SU-DHL-6 (cell line): ENCODE results near the gene RBFOX1.

ENCODE experiments used
- H2AFZ ChIP-seq: fragments of 200-600 bp; sonication (generic); 2 replicates; pipeline ENCODE4 v1.6.1; 2014; ENCODE audit warnings: low read depth, mild to moderate bottlenecking, moderate library complexity, mixed read lengths, antibody characterized with exemption, low read length; ENCODE audit not compliant: severe bottlenecking
- H3F3A ChIP-seq: fragments of 200-600 bp; shearing (Covaris generic); 2 replicates; pipeline ENCODE4 v1.6.0; 2016; ENCODE audit warnings: antibody characterized with exemption, mild to moderate bottlenecking; ENCODE audit not compliant: insufficient read depth
- H3K27ac ChIP-seq: fragments of 200-600 bp; sonication (generic); 2 replicates; pipeline ENCODE4 v1.5.1; 2016; ENCODE audit warnings: low read depth, mild to moderate bottlenecking, low read length, moderate library complexity, mixed read lengths
- H3K27me3 ChIP-seq: fragments of 200-600 bp; sonication (generic), shearing (Covaris generic); 2 replicates; pipeline ENCODE4 v1.6.0; 2014; ENCODE audit warnings: mild to moderate bottlenecking, low read length
- H3K36me3 ChIP-seq: fragments of 200-600 bp; sonication (generic); 2 replicates; pipeline ENCODE4 v1.6.1; 2014; ENCODE audit warnings: mild to moderate bottlenecking, low read length, mixed read lengths
- H3K4me2 ChIP-seq: fragments of 300-600, 200-600 bp; shearing (Covaris generic), sonication (generic); 2 replicates; pipeline ENCODE4 v1.6.0; 2014; ENCODE audit warnings: low read length, low read depth, mild to moderate bottlenecking; ENCODE audit not compliant: poor library complexity, severe bottlenecking
- H3K4me3 ChIP-seq: fragments of 200-600 bp; sonication (generic); 2 replicates; pipeline ENCODE4 v1.5.1; 2014; ENCODE audit warnings: antibody characterized with exemption, low read length, mild to moderate bottlenecking, mixed read lengths; ENCODE audit not compliant: insufficient read depth, poor library complexity, severe bottlenecking
- H3K79me2 ChIP-seq: fragments of 200-600 bp; sonication (generic); 2 replicates; pipeline ENCODE4 v1.6.1; 2014; ENCODE audit warnings: mild to moderate bottlenecking, low read length, moderate library complexity; ENCODE audit not compliant: insufficient read depth
- H3K9ac ChIP-seq: fragments of 200-600 bp; sonication (generic); 2 replicates; pipeline ENCODE4 v1.7.0; 2014; ENCODE audit warnings: mild to moderate bottlenecking, low read length
- H3K9me2 ChIP-seq: fragments of 200-600 bp; sonication (generic); replicated peaks from 2 replicates; pipeline ENCODE4 v1.6.1; 2014; ENCODE audit warnings: low read length; ENCODE audit not compliant: insufficient read depth
- H3K9me3 ChIP-seq: fragments of 200-600 bp; sonication (generic); 2 replicates; pipeline ENCODE4 v1.6.1; 2014; ENCODE audit warnings: low read length, mixed read lengths; ENCODE audit not compliant: insufficient read depth
- H4K20me1 ChIP-seq: fragments of 200-600 bp; sonication (generic); 2 replicates; pipeline ENCODE4 v1.6.1; 2014; ENCODE audit warnings: low read depth, mild to moderate bottlenecking, antibody characterized with exemption, low read length, moderate library complexity, mixed read lengths
- CTCF ChIP-seq: fragments of 200-600 bp; sonication (generic); IDR thresholded peaks from one replicate; pipeline ENCODE4 v1.5.1; 2017; ENCODE audit warnings: antibody characterized with exemption, mild to moderate bottlenecking, low read length, moderate library complexity; ENCODE audit not compliant: insufficient read depth, poor library complexity, severe bottlenecking
- EZH2phosphoT487 ChIP-seq: fragments of 200-600 bp; sonication (generic), shearing (Covaris generic); conservative IDR thresholded peaks from 2 replicates; pipeline ENCODE4 v1.6.1; 2018; ENCODE audit warnings: mild to moderate bottlenecking, antibody characterized with exemption, low read length, moderate library complexity, mixed read lengths

RBFOX1 gene

DNA sequence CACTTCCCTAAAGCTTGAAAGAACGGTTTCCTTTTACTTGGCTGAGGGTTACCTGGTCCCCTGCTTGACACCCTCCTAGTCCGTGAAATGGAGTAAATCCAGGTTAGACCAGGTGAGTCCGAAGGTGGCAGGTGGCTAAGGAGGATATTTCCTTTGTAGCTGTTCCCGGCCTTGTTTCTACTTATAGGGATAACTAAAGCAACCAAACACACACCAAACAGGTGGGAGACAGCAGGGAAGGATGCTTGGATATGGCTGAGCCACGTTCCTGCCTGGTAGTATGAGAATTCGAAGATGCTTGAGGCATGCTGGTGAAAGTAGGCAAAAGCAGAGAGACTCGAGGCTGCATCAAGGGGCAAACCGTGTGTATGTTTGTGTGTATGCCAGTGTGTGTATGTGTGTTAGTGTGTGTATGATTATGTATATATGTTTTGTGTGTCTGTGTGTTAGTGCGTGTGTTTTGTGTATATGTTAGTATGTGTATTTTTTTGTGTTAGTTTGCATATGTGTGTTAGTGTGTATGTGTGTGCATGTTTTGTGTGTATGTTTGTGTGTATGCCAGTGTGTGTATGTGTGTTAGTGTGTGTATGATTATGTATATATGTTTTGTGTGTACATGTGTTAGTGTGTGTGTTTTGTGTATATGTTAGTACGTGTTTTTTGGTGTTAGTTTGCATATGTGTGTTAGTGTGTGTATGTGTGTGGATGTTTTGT, 28.9 kb downstream of the RBFOX1 start:
- H4K20me1 ChIP-seq = no peaks in the 10 kb centered on the region
- H3K36me3 ChIP-seq = no peaks in the 10 kb centered on the region
- H3K79me2 ChIP-seq = no peaks in the 10 kb centered on the region
- no peak overlapping the region for H2AFZ ChIP-seq
- no peak overlapping the region for H3K4me3 ChIP-seq
- no peak overlapping the region for H3K27ac ChIP-seq
- no peak for TF ChIP-seq CTCF
- TF ChIP-seq EZH2phosphoT487 = no peak
- H3F3A ChIP-seq = no peaks in the 10 kb centered on the region
- H3K4me2 ChIP-seq = no peak overlapping the region
- no peaks in the 10 kb centered on the region for H3K9me3 ChIP-seq
- H3K27me3 ChIP-seq = no peaks in the 10 kb centered on the region
- H3K9ac ChIP-seq = no peak overlapping the region
- no peaks in the 10 kb centered on the region for H3K9me2 ChIP-seq

- Histone ChIP-seq H3K36me3 (no peaks in the 10 kb centered on the region), H3K4me2 (no peak overlapping the region), H3K4me3 (no peak overlapping the region), H3K27ac (no peak overlapping the region), H3K79me2 (no peaks in the 10 kb centered on the region), H3K27me3 (no peaks in the 10 kb centered on the region), H3K9me2 (no peaks in the 10 kb centered on the region), H2AFZ (no peak overlapping the region), H4K20me1 (no peaks in the 10 kb centered on the region), H3K9ac (no peak overlapping the region), H3F3A (no peaks in the 10 kb centered on the region), H3K9me3 (no peaks in the 10 kb centered on the region)
- no peak for TF ChIP-seq CTCF
- no peak for TF ChIP-seq EZH2phosphoT487
These were observed 29.6 kb downstream of the RBFOX1 start for GRCh38 chr16:7362231-7362630.

GRCh38 chr16:7363422-7364417, 31.1 kb downstream of the RBFOX1 start:
- no peaks in the 10 kb centered on the region for H3F3A ChIP-seq
- no peaks in the 10 kb centered on the region for H3K9me2 ChIP-seq
- TF ChIP-seq CTCF = no peak
- TF ChIP-seq EZH2phosphoT487 = no peak
- no peak overlapping the region for H3K4me2 ChIP-seq
- no peak overlapping the region for H3K9ac ChIP-seq
- H3K9me3 ChIP-seq = no peaks in the 10 kb centered on the region
- H3K36me3 ChIP-seq = no peaks in the 10 kb centered on the region
- H3K27me3 ChIP-seq = no peaks in the 10 kb centered on the region
- no peak overlapping the region for H3K27ac ChIP-seq
- H2AFZ ChIP-seq = no peak overlapping the region
- H4K20me1 ChIP-seq = no peaks in the 10 kb centered on the region
- no peak overlapping the region for H3K4me3 ChIP-seq
- no peaks in the 10 kb centered on the region for H3K79me2 ChIP-seq
